NCI-H2107 treated with DMSO at 0.1 percent for 48 hours (cell line): ENCODE measurements around the gene C2orf81.
"Not testable (repeated sequence)": the region's sequence is repeated elsewhere in the genome, so short reads cannot be mapped to it uniquely, and the experiment has no call there.

Source experiments
- DNase-seq: peaks from one replicate; lab custom pipeline; 2025; ENCODE audit not compliant: unreplicated experiment; lab: John Stamatoyannopoulos, UW

Gene C2orf81

GRCh38 chr2:74421221-74421870, at the start of gene C2orf81, which contains the start of gene WDR54:
TSS of gene C2orf81 (minus strand) at chr2:74421619. CDS start at chr2:74421560, 59 bp downstream.
TSS of gene WDR54 (plus strand) at chr2:74421730. CDS start at chr2:74422154, 424 bp downstream.
- peak; percentile 72 for DNase-seq

GRCh38 chr2:74470742-74471141, 49.3 kb upstream of the C2orf81 start:
- not testable (repeated sequence) for DNase-seq

- DNase-seq, result no peak
Measured at GRCh38 chr2:74464406-74464805, 43.0 kb upstream of the C2orf81 start.

GRCh38 chr2:74462786-74463105, 41.3 kb upstream of the C2orf81 start:
- DNase-seq, result no peak

GRCh38 chr2:74462054-74462785, 40.8 kb upstream of the C2orf81 start:
- no peak for DNase-seq

- no peak for DNase-seq
Measured at GRCh38 chr2:74461187-74462053, 40.0 kb upstream of the C2orf81 start.

DNA sequence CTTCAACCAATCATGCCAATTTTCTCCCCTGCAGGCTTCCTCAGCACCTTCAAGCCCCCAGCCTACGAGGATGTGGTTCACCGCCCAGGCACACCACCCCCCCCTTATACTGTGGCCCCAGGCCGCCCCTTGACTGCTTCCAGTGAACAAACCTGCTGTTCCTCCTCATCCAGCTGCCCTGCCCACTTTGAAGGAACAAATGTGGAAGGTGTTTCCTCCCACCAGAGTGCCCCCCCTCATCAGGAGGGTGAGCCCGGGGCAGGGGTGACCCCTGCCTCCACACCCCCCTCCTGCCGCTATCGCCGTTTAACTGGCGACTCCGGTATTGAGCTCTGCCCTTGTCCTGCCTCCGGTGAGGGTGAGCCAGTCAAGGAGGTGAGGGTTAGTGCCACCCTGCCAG, 38.8 kb upstream of the C2orf81 start:
- DNase-seq, result not testable (repeated sequence)

- DNase-seq, result not testable (repeated sequence)
Measured at GRCh38 chr2:74459503-74460118, 38.2 kb upstream of the C2orf81 start.

DNA sequence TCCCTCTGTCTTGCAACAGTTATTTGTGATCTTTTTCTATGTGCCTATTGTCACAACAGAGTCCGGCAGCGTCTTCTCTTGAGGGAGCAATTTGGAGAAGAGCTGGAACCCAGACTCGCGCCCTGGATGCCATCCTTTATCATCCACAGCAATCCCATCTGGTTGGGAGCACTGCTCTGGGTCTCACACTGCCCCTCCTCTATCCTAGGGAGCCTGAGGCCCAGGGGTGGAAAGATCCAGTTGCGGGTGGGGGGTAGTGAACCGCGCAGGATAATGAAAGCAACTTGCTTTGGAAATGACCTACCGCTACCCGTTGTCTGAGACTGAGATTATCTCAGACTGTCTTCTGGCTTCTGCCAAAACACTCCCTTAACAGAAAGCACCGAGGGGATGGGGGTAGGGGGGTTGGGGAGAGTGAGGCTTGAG, 37.5 kb upstream of the C2orf81 start:
- DNase-seq, result no peak

- DNase-seq, result peak; percentile 99
Measured at GRCh38 chr2:74458132-74458937, 36.9 kb upstream of the C2orf81 start, which contains the start of gene WBP1. TSS of gene WBP1 (plus strand) at chr2:74458438. CDS start at chr2:74458603, 165 bp downstream.

DNA sequence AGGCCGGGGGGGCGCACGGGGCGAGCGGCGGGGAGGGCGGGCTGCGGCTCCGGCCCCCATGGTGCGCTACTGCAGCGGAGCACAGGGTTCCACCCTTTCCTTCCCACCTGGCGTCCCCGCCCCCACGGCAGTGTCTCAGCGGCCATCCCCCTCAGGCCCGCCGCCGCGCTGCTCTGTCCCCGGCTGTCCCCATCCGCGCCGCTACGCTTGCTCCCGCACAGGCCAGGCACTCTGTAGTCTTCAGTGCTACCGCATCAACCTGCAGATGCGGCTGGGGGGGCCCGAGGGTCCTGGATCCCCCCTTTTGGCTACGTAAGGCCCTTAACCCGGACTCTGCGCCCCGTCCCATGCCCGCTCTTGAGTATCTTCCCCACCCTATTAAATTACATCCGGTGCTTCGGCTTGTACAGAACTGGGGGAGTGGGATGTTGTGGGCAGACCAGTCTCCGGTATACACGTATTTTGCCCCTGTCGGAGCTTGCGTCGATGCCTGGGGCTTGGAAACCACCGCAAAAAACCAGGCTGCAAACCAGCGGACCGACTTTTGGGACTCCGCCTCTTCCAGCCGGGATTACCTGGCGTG, 36.2 kb upstream of the C2orf81 start:
- peak; percentile 50 for DNase-seq

DNA sequence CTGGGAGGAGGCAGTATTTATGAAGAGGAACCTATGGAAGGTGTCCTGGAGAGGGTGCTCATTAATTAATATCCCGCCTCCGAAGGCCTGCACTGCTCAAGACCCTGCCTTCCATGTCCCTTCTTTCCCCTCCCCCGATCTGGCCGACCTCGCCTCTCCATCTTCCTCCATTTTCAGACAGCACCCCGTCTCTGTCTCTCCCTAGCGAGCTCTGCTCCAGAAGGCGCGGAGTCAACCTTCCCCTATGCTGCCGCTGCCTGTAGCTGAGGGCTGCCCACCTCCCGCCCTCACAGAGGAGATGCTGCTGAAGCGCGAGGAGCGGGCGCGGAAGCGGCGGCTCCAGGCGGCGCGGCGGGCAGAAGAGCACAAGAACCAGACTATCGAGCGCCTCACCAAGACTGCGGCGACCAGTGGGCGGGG, 35.7 kb upstream of the C2orf81 start:
- DNase-seq, result no peak

DNA sequence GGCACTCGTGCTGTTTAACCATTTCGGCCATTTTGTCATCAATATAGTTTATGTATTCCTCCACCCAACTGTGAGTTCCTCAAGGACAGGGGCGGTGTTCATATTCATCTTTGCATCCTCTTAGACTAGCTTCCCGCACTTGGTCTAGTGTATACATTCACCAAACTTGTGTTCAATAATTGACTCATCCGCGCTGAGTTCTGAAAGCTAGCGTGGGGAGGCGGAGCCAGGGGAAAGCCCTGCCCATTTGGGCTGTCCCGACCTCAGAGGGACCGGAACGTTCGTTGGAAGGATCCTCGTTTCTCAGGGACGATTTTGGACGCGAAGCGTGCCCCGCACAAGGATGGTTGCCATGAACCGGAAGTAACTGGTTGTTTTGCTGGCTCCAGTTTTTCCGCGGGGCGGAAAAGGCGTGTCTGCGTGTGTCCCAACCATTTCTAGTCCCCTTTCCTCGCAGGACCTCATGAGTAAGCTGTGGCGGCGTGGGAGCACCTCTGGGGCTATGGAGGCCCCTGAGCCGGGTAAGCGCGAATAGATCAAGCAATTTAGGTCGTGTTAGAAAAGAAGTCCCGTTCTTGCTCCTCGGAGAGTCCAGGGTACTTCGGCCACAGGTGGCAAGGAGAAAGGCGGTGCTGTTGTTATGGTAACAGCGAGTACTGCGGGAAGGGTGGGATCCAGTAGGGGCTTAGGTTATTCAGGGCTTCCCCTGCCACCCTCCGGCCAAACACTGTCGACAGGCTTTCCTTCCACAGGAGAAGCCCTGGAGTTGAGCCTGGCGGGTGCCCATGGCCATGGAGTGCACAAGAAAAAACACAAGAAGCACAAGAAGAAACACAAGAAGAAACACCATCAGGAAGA, 33.5 kb upstream of the C2orf81 start, which contains the start of gene INO80B:
INO80B (plus strand) TSS at position 434 of the 858 bp plus-strand sequence; CDS start at position 464, 30 bp downstream.
- DNase-seq, result peak; percentile 94

GRCh38 chr2:74450570-74451190, 29.3 kb upstream of the C2orf81 start:
- DNase-seq, result no peak

DNA sequence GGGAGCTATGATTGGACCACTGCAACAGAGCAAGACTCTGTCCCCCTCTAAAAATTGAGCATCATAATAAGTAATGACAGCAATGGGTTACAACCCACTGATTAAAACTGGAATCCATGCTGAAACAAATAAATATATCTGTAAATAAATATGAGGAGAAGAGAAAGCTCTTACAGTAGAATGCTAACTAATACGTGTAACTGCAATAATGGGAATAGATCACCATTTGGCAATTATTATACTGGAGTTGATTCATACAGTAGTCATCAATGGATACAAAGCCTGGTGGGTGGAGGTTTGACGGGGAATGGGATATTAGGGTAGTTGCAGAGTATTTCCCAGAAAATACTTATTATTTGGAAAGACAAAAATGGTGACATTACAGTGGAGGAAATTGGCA, 27.4 kb upstream of the C2orf81 start:
- no peak for DNase-seq

DNA sequence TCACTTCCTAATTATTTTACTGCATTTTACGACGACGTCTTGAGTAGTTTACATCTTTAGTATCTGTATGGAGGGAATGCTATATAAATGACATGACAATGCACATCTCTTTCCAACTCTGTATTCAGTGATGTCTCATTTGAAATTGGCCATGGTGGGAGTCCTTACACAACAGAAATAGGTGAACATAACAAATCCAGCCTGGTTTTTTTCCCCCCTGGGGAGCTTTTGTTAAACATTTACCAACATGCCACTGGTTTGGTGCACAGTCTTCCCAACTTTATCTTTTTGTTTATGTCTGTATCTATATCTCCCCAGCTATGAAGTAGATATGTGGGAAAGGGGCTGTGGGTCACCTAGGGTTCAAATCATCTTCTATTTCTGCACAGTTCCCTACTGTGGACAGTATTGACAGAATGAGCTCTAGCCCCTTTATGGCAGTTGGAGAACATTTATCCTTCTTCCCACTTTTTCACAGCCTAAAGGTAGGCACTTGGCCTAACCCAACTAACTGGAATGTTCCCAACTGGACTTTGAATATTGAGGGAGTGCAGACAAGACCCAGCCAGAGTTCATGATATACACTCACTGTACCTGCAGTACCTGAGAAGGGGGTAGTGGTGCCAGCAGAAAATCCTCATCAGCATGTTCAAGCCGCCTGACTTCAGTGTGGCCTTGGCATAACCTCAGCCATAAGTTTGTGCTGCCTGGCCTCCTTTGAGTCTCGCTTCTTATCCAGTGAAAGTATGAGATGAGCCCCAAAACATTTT, 26.0 kb upstream of the C2orf81 start:
- no peak for DNase-seq

DNA sequence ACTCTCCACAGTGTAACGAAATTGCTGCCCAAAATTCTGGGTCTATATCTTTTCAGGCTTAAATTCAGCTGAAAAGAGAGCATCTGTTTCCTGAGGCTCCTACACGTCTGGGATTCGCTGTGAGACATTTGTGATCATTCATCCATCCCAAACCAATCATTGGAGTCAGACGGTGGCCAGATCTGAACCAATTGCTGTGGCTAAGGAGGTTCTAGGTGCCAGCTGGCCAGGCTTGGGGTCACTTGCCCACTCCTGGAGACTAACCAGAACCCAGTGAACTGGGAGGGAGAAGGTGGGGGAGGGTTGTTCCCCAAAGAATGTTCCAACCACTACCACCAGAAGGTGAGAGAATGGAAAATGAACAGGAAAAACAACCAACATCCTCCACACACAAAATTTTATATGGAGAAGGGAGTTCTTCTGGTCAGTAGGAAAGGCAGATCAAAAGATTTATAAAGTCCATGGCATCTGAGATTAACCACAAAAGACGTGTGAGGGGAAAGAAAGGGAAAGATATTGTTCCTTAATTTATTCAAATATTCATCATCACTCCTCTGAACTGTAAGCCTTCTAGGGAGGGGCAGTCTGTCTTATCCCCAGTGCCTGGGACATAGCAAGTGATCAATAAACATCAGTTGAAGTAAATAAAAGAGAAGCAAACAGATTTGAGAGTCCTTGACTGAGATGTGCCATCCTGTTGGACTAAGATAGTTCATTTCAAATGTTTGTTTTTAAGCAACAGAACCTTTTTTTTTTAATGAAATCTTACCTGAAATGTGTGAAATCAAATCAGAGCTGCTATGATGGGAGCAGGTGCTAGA, 23.3 kb upstream of the C2orf81 start:
- DNase-seq, result no peak
